Small intestine (tissue), 7 donors: ENCODE data around the gene SPEN. TPM values are rescaled to one million over a fixed set of nuclear protein-coding genes. Genes with fewer than 3 reads are reported as not detected.

Experiments
- DNase-seq, 2 donors: peaks; one replicate each; pipeline versions ENCODE4 v3.0.0 to v3.0.0-alpha.2; 2013
- FAIRE-seq: peaks from 2 replicates; lab custom pipeline; 2012; peaks lifted over from hg19 to GRCh38; lab: Jason Lieb, UNC
- H3K27ac ChIP-seq, 3 donors: one replicate each; pipeline ENCODE4 v1.5.1; 2013; ENCODE audit warnings: low read length in 2 of 3, mild to moderate bottlenecking in 2 of 3, control low read depth in 1 of 3, inconsistent platforms in 1 of 3, low read depth in 1 of 3, moderate library complexity in 1 of 3
- H3K27me3 ChIP-seq, 3 donors: one replicate each; pipeline ENCODE4 v1.6.1; 2013; ENCODE audit warnings: low read length in 3 of 3, inconsistent platforms in 1 of 3; ENCODE audit not compliant: control insufficient read depth in 3 of 3, insufficient read depth in 3 of 3
- H3K36me3 ChIP-seq, 3 donors: one replicate each; pipeline ENCODE4 v1.6.1; 2013; ENCODE audit warnings: low read length in 3 of 3, inconsistent platforms in 1 of 3, low read depth in 1 of 3, mild to moderate bottlenecking in 1 of 3, moderate library complexity in 1 of 3; ENCODE audit not compliant: control insufficient read depth in 3 of 3, insufficient read depth in 2 of 3
- H3K4me1 ChIP-seq, 3 donors: one replicate each; pipeline ENCODE4 v1.6.1; 2013; ENCODE audit warnings: low read length in 2 of 3, inconsistent platforms in 1 of 3, low read depth in 1 of 3, mild to moderate bottlenecking in 1 of 3, moderate library complexity in 1 of 3; ENCODE audit not compliant: control insufficient read depth in 3 of 3, insufficient read depth in 2 of 3
- H3K4me3 ChIP-seq, 3 donors: one replicate each; pipeline ENCODE4 v1.5.1; 2013; ENCODE audit warnings: low read length in 3 of 3, control low read depth in 1 of 3, inconsistent platforms in 1 of 3, low read depth in 1 of 3, mild to moderate bottlenecking in 1 of 3, moderate library complexity in 1 of 3
- H3K9me3 ChIP-seq, 2 donors: one replicate each; pipeline ENCODE4 v1.6.1; 2013; ENCODE audit warnings: low read depth in 1 of 2, low read length in 1 of 2; ENCODE audit not compliant: control insufficient read depth in 2 of 2, insufficient read depth in 1 of 2
- WGBS, 3 donors: extraction: QIAGEN DNeasy Blood & Tissue Kit; methylation state at CpG; one replicate each; pipeline ENCODE4 v1.1.7; 2013; 5-methylcytosine and 5-hydroxymethylcytosine counted together
- polyA plus RNA-seq, 4 donors: library from polyadenylated mRNA; stranded (reverse) in 3 of 4; unstranded in 1 of 4; fragments of 200-250 nt in 3 of 4; fragments of 120-200 nt in 1 of 4; gene quantifications; one replicate each; pipeline versions ENCODE4 v1.2.1 to v1.2.3, GENCODE V29; 2013
- donor health status: healthy with polysubstance abuse.
- donor health status: control.
- donor health status: control.
- donor health status: Bipolar disorder and iron deficiency.
- donor health status: healthy.

Gene SPEN
- polyA plus RNA-seq, 4 donors, result 12.2 to 48.8 (median 15.9) TPM

GRCh38 chr1:15935056-15935950 lies 87.8 kb downstream of the SPEN start:
- H3K36me3 ChIP-seq, result peaks cover 21 to 92% (median 37%) of the 10 kb centered on the region in 3 donors
- H3K9me3 ChIP-seq, result no peaks in the 10 kb centered on the region
- WGBS, 3 donors, result 94% methylated on average over 27 to 29 of the region's 29 CpGs
- H3K27me3 ChIP-seq, result no peaks in the 10 kb centered on the region
- no peak for DNase-seq
- peaks cover 0 to 14% (median 0%) of the 10 kb centered on the region in 3 donors for H3K4me1 ChIP-seq
- no peak for FAIRE-seq
- H3K4me3 ChIP-seq, result no peak overlapping the region
- H3K27ac ChIP-seq, result no peak overlapping the region

GRCh38 chr1:15936025-15936424 lies 88.5 kb downstream of the SPEN start:
- FAIRE-seq, result no peak
- H3K9me3 ChIP-seq, result no peaks in the 10 kb centered on the region
- H3K4me3 ChIP-seq, result no peak overlapping the region
- H3K27me3 ChIP-seq, result no peaks in the 10 kb centered on the region
- H3K27ac ChIP-seq, result no peak overlapping the region
- DNase-seq, result no peak
- peaks cover 0 to 14% (median 0%) of the 10 kb centered on the region in 3 donors for H3K4me1 ChIP-seq
- WGBS, 3 donors, result 97 to 100% (median 97%) methylated on average over 10 of the region's 10 CpGs
- H3K36me3 ChIP-seq, result peaks cover 19 to 97% (median 37%) of the 10 kb centered on the region in 3 donors

GRCh38 chr1:15937146-15937545 lies 89.6 kb downstream of the SPEN start:
- no peak overlapping the region for H3K27ac ChIP-seq
- 66 to 70% (median 67%) methylated on average over 7 of the region's 7 CpGs for WGBS, 3 donors
- H3K36me3 ChIP-seq, result peaks cover 13 to 97% (median 31%) of the 10 kb centered on the region in 3 donors
- FAIRE-seq (no peak), DNase-seq (peak in 1 of 2 donors; percentile 31)
- H3K27me3 ChIP-seq, result no peaks in the 10 kb centered on the region
- H3K4me3 ChIP-seq, result no peak overlapping the region
- peaks cover 0 to 14% (median 0%) of the 10 kb centered on the region in 3 donors for H3K4me1 ChIP-seq
- no peaks in the 10 kb centered on the region for H3K9me3 ChIP-seq

GRCh38 chr1:15937706-15938168 lies 90.2 kb downstream of the SPEN start:
- H3K27me3 ChIP-seq, result no peaks in the 10 kb centered on the region
- DNase-seq (no peak), FAIRE-seq (no peak)
- H3K4me3 ChIP-seq, result no peak overlapping the region
- peaks cover 12 to 97% (median 28%) of the 10 kb centered on the region in 3 donors for H3K36me3 ChIP-seq
- no peak overlapping the region for H3K27ac ChIP-seq
- peaks cover 0 to 14% (median 0%) of the 10 kb centered on the region in 3 donors for H3K4me1 ChIP-seq
- no peaks in the 10 kb centered on the region for H3K9me3 ChIP-seq
- WGBS, 3 donors, result 74 to 85% (median 78%) methylated on average over 14 of the region's 14 CpGs

GRCh38 chr1:15938628-15939161 lies 91.2 kb downstream of the SPEN start:
- Histone ChIP-seq H3K4me3 (no peak overlapping the region), H3K27me3 (no peaks in the 10 kb centered on the region), H3K9me3 (no peaks in the 10 kb centered on the region), H3K36me3 (peaks cover 8 to 97% (median 27%) of the 10 kb centered on the region in 3 donors), H3K27ac (peak overlapping the region in 2 of 3 donors; percentile 22 to 37), H3K4me1 (peaks cover 0 to 14% (median 0%) of the 10 kb centered on the region in 3 donors)
- FAIRE-seq (no peak), DNase-seq (no peak)
- WGBS, 3 donors, result 90 to 93% (median 92%) methylated on average over 8 of the region's 8 CpGs

- Histone ChIP-seq H3K27ac (peak overlapping the region in 2 of 3 donors; percentile 22 to 37), H3K4me1 (peaks cover 0 to 14% (median 0%) of the 10 kb centered on the region in 3 donors), H3K9me3 (no peaks in the 10 kb centered on the region), H3K4me3 (no peak overlapping the region), H3K27me3 (no peaks in the 10 kb centered on the region), H3K36me3 (peaks cover 12 to 97% (median 30%) of the 10 kb centered on the region in 3 donors)
- WGBS, 3 donors, result 42 to 55% (median 49%) methylated on average over 17 of the region's 17 CpGs
- DNase-seq (peak; percentile 37 to 44), FAIRE-seq (no peak)
Measured at GRCh38 chr1:15939181-15940109, 91.9 kb downstream of the SPEN start.

- peaks cover 0 to 14% (median 0%) of the 10 kb centered on the region in 3 donors for H3K4me1 ChIP-seq
- H3K27ac ChIP-seq, result no peak overlapping the region
- no peak overlapping the region for H3K4me3 ChIP-seq
- FAIRE-seq (no peak), DNase-seq (no peak)
- no peaks in the 10 kb centered on the region for H3K9me3 ChIP-seq
- no peaks in the 10 kb centered on the region for H3K27me3 ChIP-seq
- 87 to 95% (median 90%) methylated on average over 13 of the region's 13 CpGs for WGBS, 3 donors
- peaks cover 14 to 97% (median 32%) of the 10 kb centered on the region in 3 donors for H3K36me3 ChIP-seq
Measured at GRCh38 chr1:15940110-15941043, 92.9 kb downstream of the SPEN start.
